Pulmonary artery endothelial cell (primary cell): ENCODE data around the gene SLAMF9. TPM values are rescaled to one million over a fixed set of nuclear protein-coding genes. Genes with fewer than 3 reads are reported as not detected.

Experiments used
- total RNA-seq: library from RNA; depleted of rRNA; stranded (reverse); fragments of >200 nt; gene quantifications from 2 replicates; pipeline ENCODE4 v1.2.3, GENCODE V29; 2014

SLAMF9 gene
- total RNA-seq, 1 donor from 2014 or later: not detected

Other genes starting within 250 kb of the SLAMF9 start
- gene CRP, start 239.6 kb downstream of the SLAMF9 start, total RNA-seq: 0.07 TPM in 1 of 2 replicates, not detected in the other
- gene DUSP23, start 173.3 kb downstream of the SLAMF9 start, total RNA-seq: 59.7 and 181 TPM in 2 replicates
- 0.07 TPM in 1 of 2 replicates, not detected in the other for gene FCRL6, start 151.9 kb downstream of the SLAMF9 start, total RNA-seq
- not detected in 2 replicates for gene SLAMF8, start 127.4 kb downstream of the SLAMF9 start, total RNA-seq
- gene VSIG8, start 91.6 kb downstream of the SLAMF9 start, total RNA-seq: not detected in 2 replicates
- gene CFAP45, start 54.1 kb downstream of the SLAMF9 start, total RNA-seq: 0.32 and 1.4 TPM in 2 replicates
- gene TAGLN2, start 28.7 kb downstream of the SLAMF9 start, total RNA-seq: 487 and 627 TPM in 2 replicates
- 0.04 TPM in 1 of 2 replicates, not detected in the other for gene IGSF9, start 8.6 kb downstream of the SLAMF9 start, total RNA-seq
- 3.7 and 4.4 TPM in 2 replicates for gene PIGM, start 77.8 kb upstream of the SLAMF9 start, total RNA-seq
- not detected in 2 replicates for gene KCNJ10, start 115.9 kb upstream of the SLAMF9 start, total RNA-seq
- not detected in 2 replicates for gene KCNJ9, start 127.3 kb upstream of the SLAMF9 start, total RNA-seq
- gene IGSF8, start 144.4 kb upstream of the SLAMF9 start, total RNA-seq: 9.6 and 13.4 TPM in 2 replicates
- not detected in 2 replicates for gene ATP1A2, start 161.5 kb upstream of the SLAMF9 start, total RNA-seq
- gene ATP1A4, start 197.4 kb upstream of the SLAMF9 start, total RNA-seq: not detected in 2 replicates
- gene CASQ1, start 236.3 kb upstream of the SLAMF9 start, total RNA-seq: not detected in 2 replicates